GM19455 (cell line): ENCODE results near the gene GAK.

ENCODE experiments used
- ATAC-seq: cut with Tn5 transposase; IDR thresholded peaks from one replicate; pipeline ENCODE4 v1.9.1; 2021; ENCODE audit not compliant: unreplicated experiment

The GAK gene

GRCh38 chr4:964346-965025, 32.4 kb upstream of the GAK start:
- no peak for ATAC-seq

GRCh38 chr4:963276-964225, 31.4 kb upstream of the GAK start:
- no peak for ATAC-seq

- no peak for ATAC-seq
Observed at GRCh38 chr4:962231-963208, 30.4 kb upstream of the GAK start.

GRCh38 chr4:961351-962230, 29.5 kb upstream of the GAK start:
- ATAC-seq, result no peak

- no peak for ATAC-seq
Observed at GRCh38 chr4:960636-961350, 28.7 kb upstream of the GAK start.

GRCh38 chr4:960140-960635, 28.1 kb upstream of the GAK start:
- ATAC-seq, result no peak

GRCh38 chr4:959338-960139, 27.4 kb upstream of the GAK start:
- ATAC-seq, result no peak

GRCh38 chr4:958696-959337, 26.7 kb upstream of the GAK start:
- no peak for ATAC-seq

GRCh38 chr4:958314-958665, 26.2 kb upstream of the GAK start:
- no peak for ATAC-seq

GRCh38 chr4:957581-958313, 25.6 kb upstream of the GAK start:
- ATAC-seq, result no peak

- no peak for ATAC-seq
Observed at GRCh38 chr4:957231-957580, 25.1 kb upstream of the GAK start.

GRCh38 chr4:956531-957230, 24.6 kb upstream of the GAK start:
- ATAC-seq, result no peak

GRCh38 chr4:955931-956381, 23.8 kb upstream of the GAK start:
- ATAC-seq, result no peak

- ATAC-seq, result no peak
Observed at GRCh38 chr4:955161-955921, 23.2 kb upstream of the GAK start.

GRCh38 chr4:954211-955020, 22.3 kb upstream of the GAK start:
- ATAC-seq, result no peak
